GM21381 (cell line): ENCODE results near the gene AKT1.
"Not testable (repeated sequence)": the region's sequence is repeated elsewhere in the genome, so short reads cannot be mapped to it uniquely, and the experiment has no call there.

Experiments
- ATAC-seq: cut with Tn5 transposase; IDR thresholded peaks from one replicate; pipeline ENCODE4 v1.9.1; 2021; ENCODE audit warnings: mild to moderate bottlenecking, moderate library complexity; ENCODE audit not compliant: unreplicated experiment

The AKT1 gene

DNA sequence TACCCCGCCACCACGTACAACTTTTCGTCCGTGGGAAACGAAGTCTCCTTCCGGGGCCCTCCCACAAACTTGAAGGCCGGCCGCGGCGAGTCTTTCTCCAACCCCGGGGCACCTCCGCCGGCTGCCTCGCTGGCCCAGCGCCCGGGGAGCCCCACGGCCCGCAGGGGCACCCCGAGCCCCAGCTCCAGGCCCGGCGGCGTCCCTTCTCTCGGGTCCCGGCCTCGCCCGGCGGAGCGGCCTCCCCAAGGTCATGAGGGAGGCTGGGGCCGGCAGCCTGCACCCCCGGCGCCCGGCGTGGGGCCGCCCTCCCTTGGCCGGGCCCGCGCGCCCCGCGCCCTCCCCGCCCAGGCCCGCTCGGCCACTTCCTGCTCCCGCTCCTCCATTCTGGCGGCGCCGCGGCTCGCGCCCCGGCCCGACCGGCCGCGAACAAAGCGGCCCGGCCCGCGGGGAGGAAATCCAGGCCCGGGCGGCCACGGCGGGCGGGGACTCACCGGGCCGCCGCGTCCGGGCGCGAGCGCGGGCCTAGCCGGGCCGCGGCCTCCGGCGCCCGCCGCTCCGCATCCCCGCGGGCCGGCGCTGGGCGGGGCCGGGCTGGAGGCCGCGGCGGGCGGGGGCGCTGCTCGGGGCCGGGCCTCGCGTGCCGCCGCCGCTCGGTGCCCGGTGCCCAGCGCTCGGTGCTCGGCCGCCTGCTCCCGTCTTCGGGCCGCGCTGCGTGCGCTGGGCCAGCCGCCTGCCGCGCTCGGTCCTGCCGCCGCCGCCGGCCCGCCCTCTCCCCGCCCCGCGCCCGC lies at the start of gene AKT1:
AKT1 (minus strand) TSS at position 756 of the 788 bp plus-strand sequence. CDS start 3,105 bp downstream, outside the sequence.
- peak; percentile 43 for ATAC-seq

DNA sequence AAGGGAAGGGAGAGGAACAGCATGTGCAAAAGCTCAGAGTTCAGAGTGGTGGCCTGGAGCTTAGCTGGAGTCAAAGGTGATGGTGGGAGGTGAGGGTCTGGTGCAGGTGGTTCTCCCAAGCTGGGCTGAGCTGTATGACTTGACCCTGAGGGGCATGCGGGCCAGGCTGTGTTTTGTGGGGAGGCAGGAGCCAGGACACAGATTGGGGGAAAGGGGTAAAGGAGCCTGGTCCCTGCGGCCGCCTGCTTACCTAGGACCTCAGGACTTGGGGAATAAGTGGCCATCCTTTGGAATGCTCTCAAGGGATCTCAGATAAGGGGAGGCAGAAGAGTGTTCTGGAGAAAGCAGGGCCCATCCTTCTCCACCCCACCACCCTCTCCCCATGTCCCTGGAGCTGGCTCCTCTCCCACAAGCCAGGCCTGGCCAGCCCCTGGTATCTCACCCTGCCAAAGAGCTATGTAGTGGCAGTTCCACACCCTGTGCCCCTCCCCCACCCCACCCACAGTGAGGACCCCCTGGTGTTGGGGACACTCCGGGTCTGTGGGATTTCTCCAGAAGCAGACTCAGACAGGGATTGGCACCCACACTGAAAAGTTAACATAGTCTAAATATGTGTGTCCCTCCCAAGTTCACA lies 49.6 kb upstream of the AKT1 start:
- no peak for ATAC-seq

DNA sequence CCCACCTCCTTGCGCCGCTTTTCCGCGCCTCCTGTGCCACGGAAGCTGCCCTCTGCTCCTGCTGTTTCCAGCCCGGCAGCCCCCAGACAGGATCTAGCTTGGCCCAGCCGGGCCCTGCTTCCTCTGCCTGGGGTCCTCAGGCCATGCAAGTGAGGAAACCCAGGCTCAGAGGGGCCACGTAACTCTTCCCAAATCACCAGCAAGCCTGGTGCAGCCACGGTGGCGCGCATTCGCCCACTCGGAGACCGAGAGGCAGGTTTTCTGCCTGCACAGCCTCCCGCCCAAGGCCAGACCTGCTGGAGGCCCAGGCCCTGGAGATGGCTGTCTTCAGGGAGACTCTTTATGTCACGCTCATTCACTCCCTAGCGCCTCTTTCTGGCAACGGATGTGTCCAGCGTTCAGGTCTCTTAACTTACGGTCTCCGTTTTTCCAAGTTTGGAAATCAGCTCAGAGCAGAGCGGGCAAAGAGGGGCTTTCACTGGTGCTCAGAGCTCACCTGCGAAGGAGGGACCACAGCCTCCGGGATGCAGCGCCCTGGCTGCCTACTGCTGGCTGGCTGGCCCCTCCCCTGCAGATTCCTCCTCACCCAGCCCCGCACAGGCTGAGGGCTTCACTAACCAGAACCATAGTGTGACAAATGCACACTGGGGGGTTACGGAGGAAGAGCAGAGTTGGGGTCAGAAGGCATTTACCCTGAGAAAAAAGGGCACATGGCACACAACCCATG lies 48.9 kb upstream of the AKT1 start:
- ATAC-seq = no peak

DNA sequence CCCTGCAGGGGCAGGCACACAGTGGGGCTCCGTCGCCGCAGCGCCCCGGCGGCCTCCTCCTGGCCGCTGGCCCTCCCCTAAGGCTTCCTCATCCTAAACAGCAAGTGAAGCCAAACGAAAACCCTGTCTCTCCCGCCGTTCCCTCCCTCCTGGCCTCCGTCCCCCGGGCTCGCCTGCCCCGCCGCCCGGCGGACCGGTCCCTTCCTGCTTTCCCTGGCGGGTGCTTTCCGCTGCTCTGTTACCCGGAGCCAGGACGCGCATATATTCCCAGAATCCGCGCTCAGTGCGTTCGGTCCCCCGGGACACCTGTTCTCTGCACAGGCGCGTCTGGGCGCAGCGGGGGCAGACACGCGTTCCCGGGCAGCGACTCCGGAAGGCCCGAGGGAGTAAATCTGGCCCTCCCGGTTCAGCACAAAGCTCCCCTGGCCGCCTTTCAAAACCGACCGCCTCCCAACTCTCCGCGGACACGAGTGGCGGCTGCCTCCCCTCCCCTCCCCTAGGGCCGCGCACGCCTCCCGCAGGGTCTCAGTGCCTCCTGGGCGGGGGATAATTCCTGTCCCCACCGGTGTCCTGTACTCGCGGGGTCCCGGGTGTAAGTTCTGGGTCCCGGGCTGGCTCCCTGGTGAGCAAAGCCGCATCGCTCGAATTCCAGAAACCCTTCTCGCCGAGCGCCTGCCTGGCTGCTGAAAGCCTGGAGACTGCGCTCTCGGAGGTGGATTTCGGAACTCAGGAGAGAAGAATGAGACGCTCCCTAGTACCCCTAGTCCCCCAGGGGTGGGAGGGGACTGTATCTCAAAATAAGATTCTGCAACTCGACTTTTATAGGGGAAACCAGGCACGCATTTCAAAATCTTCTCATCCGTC lies 48.1 kb upstream of the AKT1 start:
- no peak for ATAC-seq

DNA sequence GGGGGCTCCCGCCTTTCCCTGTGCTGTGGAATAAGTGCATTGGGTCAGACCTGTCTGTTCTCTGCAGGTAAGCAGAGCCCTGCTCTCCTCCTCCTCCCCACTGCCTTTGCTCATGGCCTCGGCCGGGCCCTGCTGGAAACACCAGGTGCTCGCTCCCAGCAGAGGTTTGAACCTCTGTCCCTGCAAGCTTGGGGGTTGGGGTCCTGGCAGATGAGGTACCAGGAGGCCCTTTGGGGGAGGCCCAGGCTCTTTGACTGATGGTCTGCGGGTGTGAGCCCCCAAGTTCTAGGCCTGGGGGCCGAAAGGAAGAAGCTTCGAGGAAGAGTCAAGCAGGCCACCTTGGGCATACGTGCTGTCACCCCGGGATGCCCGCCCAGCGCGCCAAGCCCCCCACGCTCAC lies 47.5 kb upstream of the AKT1 start:
- ATAC-seq = no peak

DNA sequence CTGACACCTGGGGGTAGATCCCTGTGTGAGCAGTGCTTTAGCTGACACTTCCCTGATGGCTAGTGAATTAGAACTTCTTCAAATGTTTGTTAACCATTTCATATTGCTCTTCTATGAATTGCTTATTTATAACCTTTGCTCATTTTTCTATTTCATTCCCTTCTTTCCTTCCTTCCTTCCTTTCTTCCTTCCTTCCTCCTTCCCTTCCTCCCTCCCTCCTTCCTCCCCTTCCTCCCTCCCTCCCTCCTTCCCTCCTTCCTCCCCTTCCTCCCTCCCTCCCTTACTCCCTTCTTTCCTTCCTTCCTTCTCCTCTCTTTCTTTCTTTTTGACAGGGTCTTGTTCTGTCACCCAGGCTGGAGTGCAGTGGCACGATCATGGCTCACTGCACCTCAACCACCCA lies 46.2 kb upstream of the AKT1 start:
- no peak for ATAC-seq

DNA sequence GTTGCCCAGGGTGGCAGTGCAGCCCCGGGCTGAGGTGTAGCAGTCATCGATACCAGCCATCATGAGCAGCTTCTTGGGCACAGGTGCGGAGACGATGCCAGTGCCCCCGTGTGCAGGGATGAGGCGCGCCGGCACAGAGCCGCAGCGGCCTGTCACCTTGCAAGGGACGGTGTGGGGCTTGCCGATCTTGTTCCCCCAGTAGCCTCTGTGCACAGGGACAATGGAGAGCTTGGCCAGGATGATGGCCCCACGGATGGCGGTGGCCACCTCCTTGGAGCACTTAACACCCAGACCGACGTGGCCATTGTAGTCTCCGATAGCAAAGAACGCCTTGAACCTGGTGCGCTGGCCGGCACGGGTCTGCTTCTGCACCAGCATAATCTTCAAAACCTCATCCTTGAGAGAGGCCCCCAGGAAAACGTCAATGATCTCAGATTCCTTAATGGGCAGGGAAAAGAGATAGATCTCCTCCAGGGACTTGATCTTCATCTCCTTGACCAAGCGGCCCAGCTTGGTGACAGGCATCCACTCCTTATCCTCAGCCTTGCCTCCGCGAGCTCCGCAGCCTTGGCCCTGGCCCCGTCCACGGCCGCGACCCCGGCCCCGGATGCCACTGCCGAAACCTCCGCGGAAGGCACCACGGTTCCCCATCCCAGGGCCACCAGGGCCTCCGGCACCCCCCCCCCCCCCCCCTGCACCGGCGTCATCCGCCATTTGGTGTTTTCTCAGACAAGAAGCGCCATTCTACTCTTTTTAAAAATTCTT lies 40.8 kb upstream of the AKT1 start:
- ATAC-seq = not testable (repeated sequence)

DNA sequence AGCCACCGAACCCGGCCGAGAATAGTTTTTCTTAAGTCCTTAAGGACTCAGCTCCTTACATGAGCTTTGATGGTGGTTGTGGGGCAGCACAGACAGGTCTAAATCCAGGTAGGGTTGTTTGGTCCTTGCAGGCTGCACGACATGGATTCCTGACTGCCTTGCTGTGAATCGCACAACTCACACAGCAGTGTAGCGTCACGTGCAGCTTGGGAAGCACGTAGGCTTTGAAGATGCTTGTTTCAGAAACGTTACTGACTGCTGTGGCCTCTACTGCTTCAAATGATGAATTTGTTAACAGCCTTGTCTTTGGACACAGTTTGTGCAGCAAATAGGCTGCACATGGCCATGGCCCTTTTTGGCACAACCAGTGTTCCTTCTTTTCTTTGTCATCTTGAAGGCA lies 35.2 kb upstream of the AKT1 start:
- ATAC-seq = no peak

DNA sequence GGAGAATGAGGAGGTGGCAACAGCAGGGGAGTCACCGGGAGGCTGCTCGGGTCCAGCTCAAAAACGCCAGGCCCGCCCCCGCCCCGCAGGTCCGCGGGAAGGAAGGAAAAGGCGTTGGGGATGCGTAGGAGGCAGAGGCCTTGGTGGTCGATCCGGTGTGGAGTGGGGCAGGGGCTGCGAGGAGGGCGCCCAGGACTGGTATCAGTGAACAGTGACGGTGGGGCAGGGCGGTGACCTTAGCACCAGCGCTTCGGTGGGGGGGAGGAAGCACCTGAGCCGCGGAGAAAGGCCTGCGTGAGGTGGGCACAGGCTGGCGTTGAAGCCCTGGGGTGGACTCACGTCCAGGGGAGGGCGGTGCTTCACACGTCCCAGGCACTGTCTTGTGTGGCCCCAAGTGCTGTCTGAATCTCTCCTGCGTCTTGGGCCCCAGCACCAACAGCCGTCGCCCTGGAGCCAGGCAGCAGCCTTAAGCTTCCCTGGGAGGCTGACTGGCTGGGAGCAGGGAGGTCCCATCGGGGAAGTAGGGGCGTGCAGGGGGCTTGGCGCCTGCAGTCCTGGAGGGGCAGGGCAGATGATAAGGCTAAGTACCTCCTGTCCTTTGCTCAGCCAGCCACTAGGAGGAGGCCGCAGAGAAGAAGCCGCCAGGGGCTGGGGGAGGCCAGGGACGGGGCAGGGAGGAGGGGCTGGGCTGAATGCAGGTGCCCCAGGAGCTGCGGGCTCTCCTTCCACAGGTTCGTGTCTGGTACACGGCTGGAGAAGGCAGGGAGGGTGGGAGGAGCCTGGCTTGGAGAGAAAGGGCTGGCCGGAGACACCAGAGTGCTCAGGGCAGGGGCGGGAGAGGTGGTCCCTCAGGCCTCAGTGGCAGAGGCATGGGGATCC lies 31.9 kb upstream of the AKT1 start:
- no peak for ATAC-seq

DNA sequence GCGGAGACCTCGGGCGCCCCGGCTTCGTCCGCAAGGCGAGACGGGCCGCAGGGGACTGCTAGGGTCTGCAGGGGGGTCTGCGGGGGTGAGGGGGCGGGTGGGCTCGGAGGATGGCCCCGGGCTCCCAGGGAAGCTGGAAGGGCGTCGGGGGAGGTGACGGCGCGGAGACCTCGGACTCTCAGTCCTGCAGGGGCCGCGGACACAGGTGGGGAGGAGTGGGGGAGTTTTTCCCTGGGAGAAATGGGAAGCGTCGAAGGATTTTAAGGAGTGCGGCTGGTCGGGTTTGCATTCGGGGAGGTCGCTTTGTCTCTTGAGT lies 31.3 kb upstream of the AKT1 start:
- no peak for ATAC-seq

DNA sequence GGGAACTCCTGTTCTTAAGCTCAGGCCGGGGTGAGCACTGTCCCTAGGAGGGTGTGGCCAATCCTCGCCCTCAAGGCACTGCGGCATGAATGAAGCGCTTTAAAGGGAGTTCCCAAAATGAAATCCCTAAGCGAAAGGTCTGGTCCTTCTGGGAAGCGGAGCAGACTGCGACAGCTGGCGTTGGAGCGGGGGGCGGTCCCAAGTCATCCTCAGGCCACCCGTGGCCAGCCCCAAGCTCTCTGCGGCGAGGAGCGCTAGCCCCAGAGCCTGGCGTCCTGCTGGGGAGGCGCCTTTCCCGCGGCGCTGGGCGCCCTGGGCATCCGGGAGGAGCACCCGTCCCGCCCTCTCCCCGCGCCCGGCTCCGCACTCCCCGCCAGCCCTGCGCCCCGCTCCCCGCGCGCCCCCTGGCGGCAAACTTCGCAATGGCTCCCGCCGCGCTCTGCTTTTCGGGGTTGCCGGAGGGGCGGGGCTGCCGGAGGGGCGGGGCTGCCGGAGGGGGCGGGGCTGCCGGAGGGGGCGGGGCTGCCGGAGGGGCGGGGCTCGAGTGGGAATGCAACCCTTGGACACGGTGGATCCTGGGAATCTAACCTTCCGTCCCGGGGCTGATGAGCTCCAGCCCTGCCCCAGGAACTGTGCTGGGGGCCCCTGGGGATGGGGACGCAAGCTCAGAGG lies 30.8 kb upstream of the AKT1 start:
- peak; percentile 88 for ATAC-seq

DNA sequence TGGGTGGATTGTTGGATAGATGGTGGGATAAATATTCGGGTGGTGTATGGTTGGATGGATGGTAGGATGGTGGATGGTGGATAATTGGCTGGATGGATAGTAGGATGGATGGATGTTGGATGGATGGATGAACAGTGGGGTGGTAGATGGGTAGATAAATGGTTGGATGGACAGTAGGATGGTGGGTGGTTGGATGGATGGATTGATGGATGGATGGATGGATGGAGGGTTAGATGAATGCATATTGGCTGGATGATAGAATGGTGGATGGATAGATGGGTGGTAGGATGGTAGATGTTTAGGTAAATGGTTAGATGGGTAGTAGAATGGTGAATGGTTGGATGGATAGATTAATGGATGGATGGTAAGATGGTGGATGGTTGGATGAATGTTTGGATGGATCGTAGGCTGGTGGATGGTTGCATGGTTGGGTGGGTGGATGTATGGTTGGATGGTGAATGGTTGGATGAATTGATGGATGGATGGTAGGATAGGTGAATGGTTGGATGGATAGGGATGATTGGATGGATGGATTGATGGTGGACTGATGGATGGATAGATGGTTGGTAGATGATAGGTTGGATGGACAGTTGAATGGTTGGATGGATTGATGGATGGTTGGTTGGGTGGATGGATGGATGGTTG lies 28.9 kb upstream of the AKT1 start:
- no peak for ATAC-seq

DNA sequence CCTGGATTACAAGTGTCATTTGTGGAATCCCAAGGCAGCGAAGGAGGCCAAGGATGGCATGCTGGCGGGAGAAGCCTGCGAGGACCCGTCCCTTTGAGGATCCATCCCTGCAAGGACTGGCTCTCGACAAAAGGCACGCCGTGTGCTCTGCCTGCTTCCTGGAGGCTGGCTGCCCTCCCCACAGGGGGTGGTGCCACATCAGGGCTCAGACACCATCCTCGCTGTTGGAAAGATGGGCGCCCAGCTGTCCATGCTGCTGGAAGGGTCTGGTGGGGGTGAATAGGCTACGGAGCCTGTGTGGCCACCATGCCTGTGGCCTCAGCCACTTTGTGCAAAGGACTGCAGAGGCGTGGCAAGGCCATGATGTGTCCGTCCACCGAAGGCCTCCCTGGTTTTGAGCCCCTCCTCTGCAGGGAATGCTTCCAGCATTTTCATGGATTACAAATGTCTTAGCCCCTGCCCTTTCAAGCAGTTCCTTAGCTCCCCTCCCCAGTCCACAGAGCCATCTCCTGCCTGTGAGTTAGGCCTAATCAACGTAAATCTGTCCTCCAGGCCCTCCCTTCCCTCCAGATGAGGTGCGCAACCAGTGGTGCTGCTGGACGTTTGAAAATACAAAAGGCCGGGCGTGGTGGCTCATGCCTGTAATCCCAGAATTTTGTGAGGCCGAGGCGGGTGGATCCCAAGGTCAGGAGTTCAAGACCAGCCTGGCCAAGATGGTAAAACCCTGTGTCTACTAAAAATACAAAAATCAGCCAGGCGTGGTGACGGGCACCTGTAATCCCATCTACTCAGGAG lies 27.5 kb upstream of the AKT1 start:
- ATAC-seq = no peak

DNA sequence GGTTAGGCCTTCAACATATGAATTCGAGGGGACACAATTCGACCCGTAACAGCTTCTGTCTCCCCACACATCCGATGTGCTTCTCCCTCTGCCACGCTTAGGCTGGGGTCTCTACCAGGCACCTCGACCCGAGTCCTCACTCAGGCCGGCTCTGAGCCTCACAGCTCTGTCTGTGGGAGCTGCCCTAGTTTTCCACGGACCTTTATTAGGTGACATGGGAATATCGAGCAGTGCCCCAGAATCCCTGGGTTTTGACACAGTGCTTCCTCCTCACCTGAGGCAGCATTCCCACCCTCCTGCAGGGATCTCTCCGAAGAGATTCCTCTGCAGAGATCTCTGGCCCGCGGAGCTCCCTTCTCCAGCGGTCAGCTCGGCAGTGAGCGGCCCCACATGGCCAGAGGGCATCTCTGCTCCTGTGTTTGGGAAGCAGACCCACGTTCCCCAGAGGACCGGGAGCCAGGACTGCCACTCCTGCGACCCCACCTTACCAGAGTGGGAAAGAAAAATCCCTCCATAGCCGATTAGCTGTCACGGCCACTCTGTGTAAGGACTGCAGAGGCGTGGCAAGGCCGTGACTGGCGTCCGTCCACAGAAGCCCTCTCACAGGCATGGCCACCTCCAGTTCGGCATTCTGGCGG lies 26.5 kb upstream of the AKT1 start:
- no peak for ATAC-seq

DNA sequence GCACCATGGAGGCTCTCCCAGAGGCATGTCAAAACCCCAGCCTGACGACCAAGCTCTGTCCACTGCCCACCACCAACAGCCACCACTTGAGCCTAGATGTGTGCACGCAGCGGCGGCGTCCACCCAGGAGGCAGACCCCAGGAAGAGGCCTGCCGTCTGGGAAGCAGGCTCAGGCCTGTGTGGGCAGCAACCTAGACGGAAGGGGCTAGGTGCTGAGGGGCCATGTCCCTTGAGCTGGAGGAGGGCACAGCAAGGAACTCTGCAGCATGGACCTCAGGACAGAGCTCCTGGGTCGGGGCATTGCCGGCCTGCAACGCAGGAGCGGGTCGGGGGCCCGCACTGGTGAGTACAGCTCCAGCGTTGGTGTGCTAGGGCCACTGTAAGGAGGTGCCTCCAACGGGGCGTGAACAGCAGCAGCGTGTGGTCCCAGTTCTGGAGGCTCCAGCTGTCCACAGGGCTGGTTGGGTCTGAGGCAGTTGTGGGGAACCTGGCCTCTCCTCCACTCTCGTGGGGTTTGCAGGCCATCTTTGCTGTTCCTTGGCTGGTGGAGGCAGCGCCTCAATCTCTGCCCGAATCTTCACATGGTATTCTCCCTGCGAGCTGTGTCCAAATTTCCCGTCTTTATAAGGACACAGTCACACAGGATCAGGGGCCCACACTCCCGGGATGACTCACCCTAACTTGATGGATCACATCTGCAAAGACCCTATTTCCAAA lies 25.8 kb upstream of the AKT1 start:
- ATAC-seq = no peak

DNA sequence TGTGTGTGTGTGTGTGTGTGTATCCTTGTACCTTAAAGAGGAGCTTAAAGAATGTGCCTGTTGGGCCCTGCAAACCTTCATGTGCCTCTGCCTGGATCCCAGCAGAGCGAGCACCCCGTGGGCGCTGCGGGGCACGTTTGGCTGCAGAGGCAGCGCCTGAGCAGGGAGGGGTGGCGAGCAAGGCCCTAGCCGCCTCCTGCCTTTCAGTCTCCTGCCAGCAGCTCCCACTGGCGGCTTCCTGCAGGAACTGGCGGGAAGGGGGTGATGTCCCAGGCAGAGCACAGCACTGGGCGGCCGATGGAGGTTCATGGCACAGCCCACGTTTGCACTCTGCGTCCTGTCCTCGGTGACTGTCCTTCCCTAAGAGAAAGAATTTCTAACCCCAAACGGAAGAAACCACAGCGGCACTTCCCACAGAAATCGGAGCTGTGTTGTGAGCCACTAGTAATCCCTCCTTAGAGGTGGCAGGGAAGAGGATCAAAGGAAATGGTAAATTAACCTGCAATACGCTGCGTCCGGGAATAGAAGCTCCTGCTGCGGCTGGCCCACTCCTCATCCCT lies 25.2 kb upstream of the AKT1 start:
- ATAC-seq = no peak
